Type B pancreatic cell (in vitro differentiated cells): ENCODE data around the gene ZBTB9. TPM values are rescaled to one million over a fixed set of nuclear protein-coding genes. Genes with fewer than 3 reads are reported as not detected.

ENCODE experiments used
- DNase-seq: peaks from one replicate; pipeline ENCODE4 v3.0.0; 2021; ENCODE audit warnings: mixed read lengths; ENCODE audit not compliant: unreplicated experiment; ENCODE audit errors: extremely low spot score
- H3K27ac Mint-ChIP-seq: 2 replicates; pipeline ENCODE4 v1.8.0; 2021; ENCODE audit warnings: mild to moderate bottlenecking, mixed read lengths
- H3K27me3 Mint-ChIP-seq: 2 replicates; pipeline ENCODE4 v1.8.0; 2021; ENCODE audit warnings: mixed read lengths
- H3K36me3 Mint-ChIP-seq: 2 replicates; pipeline ENCODE4 v1.8.0; 2021; ENCODE audit warnings: mixed read lengths
- H3K4me1 Mint-ChIP-seq: one replicate; pipeline ENCODE4 v1.8.0; 2021; ENCODE audit warnings: mixed read lengths; ENCODE audit not compliant: unreplicated experiment
- H3K4me3 Mint-ChIP-seq: 2 replicates; pipeline ENCODE4 v1.8.0; 2021; ENCODE audit warnings: mild to moderate bottlenecking, mixed read lengths
- H3K9me3 Mint-ChIP-seq: 2 replicates; pipeline ENCODE4 v1.8.0; 2021; ENCODE audit warnings: mixed read lengths
- long read RNA-seq: library from polyadenylated mRNA; unstranded; transcript quantifications from one replicate; pipeline ENCODE4 v2.0.0, GENCODE V29; 2020
- total RNA-seq: library from RNA; stranded (reverse); gene quantifications from 2 replicates; pipeline ENCODE4 v1.2.1, GENCODE V29; 2021; ENCODE audit warnings: low replicate concordance
- TF ChIP-seq, protein P1 (sequence below): fragments of 200-600 bp; sonication (generic); conservative IDR thresholded peaks from 2 replicates; pipeline ENCODE4 v1.5.0; 2021; ENCODE audit warnings: antibody characterized with exemption, mild to moderate bottlenecking

The ZBTB9 gene, protein sequence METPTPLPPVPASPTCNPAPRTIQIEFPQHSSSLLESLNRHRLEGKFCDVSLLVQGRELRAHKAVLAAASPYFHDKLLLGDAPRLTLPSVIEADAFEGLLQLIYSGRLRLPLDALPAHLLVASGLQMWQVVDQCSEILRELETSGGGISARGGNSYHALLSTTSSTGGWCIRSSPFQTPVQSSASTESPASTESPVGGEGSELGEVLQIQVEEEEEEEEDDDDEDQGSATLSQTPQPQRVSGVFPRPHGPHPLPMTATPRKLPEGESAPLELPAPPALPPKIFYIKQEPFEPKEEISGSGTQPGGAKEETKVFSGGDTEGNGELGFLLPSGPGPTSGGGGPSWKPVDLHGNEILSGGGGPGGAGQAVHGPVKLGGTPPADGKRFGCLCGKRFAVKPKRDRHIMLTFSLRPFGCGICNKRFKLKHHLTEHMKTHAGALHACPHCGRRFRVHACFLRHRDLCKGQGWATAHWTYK
- total RNA-seq, result 11.3 and 14.5 TPM in 2 replicates
- long read RNA-seq, partial matches to known transcripts, result 0 of 7 reads
- long read RNA-seq, other reads (novel, unspliced or antisense), result 3 of 7 reads

DNA sequence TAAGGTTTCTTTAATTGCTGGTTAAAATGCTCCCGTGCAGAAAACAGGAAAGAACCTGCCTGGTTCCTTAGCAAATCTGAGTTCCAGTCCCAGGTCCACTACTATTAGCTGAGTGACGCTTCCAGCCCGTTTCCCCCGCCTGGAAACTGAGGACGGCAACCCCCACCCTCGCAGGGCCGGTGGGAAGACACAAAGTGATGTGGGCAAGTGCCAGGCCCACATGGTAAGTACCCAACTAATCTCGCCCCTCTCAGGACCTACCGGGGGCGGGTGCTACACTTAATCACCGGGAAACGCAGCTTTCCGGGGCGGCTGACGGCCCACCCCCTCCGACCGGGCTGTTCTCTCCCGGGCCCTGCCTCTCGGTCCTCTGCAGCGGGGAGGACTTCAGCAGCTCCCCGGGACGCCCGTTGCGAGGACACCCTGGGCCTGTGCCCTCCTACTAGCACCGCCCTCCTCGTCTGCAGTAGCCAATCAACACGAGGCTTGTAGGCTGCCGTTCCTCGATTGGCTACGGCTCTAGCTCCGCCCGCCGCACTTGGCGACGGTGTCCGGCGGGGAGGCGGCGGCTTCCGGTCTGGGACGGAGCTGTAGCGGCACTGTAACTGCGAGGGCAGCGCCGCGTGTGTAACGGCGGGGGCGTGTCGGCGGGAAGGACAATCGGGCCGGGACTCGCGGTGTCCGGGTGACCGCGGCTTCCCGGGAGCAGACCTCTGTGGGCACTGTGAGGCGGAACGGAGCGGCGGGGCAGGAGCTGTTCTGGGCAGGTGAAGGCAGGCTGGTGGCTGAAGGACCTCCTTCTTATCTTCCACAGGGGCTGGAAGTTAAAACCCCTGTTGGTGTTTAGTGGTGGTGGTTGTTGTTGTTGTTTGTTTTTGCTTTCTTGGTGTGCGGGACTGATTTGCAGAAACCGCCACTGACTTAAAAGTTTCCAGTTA lies at the start of gene ZBTB9:
Gene ZBTB9 (plus strand): TSS at position 568 of the 938 bp plus-strand sequence. CDS start 525 bp downstream, outside the sequence.
- TF ChIP-seq, protein P1, sequence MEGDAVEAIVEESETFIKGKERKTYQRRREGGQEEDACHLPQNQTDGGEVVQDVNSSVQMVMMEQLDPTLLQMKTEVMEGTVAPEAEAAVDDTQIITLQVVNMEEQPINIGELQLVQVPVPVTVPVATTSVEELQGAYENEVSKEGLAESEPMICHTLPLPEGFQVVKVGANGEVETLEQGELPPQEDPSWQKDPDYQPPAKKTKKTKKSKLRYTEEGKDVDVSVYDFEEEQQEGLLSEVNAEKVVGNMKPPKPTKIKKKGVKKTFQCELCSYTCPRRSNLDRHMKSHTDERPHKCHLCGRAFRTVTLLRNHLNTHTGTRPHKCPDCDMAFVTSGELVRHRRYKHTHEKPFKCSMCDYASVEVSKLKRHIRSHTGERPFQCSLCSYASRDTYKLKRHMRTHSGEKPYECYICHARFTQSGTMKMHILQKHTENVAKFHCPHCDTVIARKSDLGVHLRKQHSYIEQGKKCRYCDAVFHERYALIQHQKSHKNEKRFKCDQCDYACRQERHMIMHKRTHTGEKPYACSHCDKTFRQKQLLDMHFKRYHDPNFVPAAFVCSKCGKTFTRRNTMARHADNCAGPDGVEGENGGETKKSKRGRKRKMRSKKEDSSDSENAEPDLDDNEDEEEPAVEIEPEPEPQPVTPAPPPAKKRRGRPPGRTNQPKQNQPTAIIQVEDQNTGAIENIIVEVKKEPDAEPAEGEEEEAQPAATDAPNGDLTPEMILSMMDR, result no peak
- H3K4me3 Mint-ChIP-seq, result peak within 1 kb of the TSS; percentile 90
- H3K9me3 Mint-ChIP-seq, result no peaks in the 10 kb centered on the region
- no peaks in the 10 kb centered on the region for H3K27me3 Mint-ChIP-seq
- H3K27ac Mint-ChIP-seq, result peak within 1 kb of the TSS; percentile 74
- peaks cover 12% of the 10 kb centered on the region for H3K36me3 Mint-ChIP-seq
- DNase-seq, result peak; percentile 92
- peaks cover 25% of the 10 kb centered on the region for H3K4me1 Mint-ChIP-seq

DNA sequence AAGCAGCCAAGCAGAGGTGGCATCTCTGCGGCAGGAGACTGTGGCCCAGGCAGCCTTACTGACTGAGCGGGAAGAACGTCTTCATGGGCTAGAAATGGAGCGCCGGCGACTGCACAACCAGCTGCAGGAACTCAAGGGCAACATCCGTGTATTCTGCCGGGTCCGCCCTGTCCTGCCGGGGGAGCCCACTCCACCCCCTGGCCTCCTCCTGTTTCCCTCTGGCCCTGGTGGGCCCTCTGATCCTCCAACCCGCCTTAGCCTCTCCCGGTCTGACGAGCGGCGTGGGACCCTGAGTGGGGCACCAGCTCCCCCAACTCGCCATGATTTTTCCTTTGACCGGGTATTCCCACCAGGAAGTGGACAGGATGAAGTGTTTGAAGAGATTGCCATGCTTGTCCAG lies 49.5 kb upstream of the ZBTB9 start:
- no peak for DNase-seq
- Mint-ChIP-seq H3K27ac (no peak overlapping the region), H3K9me3 (no peaks in the 10 kb centered on the region), H3K27me3 (no peaks in the 10 kb centered on the region), H3K36me3 (peaks cover 14% of the 10 kb centered on the region), H3K4me3 (no peak overlapping the region), H3K4me1 (peaks cover 2% of the 10 kb centered on the region)
- TF ChIP-seq, protein P1, result no peak

DNA sequence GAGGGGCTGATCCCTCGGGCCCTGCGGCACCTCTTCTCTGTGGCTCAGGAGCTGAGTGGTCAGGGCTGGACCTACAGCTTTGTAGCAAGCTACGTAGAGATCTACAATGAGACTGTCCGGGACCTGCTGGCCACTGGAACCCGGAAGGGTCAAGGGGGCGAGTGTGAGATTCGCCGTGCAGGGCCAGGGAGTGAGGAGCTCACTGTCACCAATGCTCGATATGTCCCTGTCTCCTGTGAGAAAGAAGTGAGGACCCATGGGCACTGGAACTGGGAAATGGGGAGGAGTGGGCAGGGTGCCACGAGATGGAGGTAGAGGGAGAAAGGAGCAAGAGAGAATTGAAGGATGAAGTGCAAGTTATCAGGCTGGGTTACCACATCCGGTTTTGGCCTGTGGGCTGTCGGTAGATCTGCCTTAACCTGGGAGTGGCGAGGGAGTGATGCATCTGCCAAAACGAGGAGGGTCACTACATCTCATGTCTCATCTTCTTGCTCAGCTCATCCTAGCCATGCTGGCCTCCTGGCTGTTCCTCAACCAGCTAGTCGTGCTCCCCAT lies 48.9 kb upstream of the ZBTB9 start:
- H3K27ac Mint-ChIP-seq, result no peak overlapping the region
- H3K27me3 Mint-ChIP-seq, result no peaks in the 10 kb centered on the region
- H3K36me3 Mint-ChIP-seq, result peaks cover 10% of the 10 kb centered on the region
- TF ChIP-seq, protein P1, result no peak
- no peak for DNase-seq
- peaks cover 4% of the 10 kb centered on the region for H3K4me1 Mint-ChIP-seq
- H3K9me3 Mint-ChIP-seq, result no peaks in the 10 kb centered on the region
- no peak overlapping the region for H3K4me3 Mint-ChIP-seq

DNA sequence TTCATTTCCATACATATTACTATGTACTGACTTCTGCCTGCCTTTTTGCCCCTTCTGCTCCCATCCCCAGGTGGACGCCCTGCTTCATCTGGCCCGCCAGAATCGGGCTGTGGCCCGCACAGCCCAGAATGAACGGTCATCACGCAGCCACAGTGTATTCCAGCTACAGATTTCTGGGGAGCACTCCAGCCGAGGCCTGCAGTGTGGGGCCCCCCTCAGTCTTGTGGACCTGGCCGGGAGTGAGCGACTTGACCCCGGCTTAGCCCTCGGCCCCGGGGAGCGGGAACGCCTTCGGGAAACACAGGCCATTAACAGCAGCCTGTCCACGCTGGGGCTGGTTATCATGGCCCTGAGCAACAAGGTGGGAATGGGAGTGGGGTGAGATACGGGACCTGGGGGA lies 48.2 kb upstream of the ZBTB9 start:
- H3K4me3 Mint-ChIP-seq, result no peak overlapping the region
- no peaks in the 10 kb centered on the region for H3K9me3 Mint-ChIP-seq
- H3K36me3 Mint-ChIP-seq, result peaks cover 10% of the 10 kb centered on the region
- H3K27ac Mint-ChIP-seq, result no peak overlapping the region
- TF ChIP-seq, protein P1, result no peak
- peaks cover 4% of the 10 kb centered on the region for H3K4me1 Mint-ChIP-seq
- DNase-seq, result no peak
- H3K27me3 Mint-ChIP-seq, result no peaks in the 10 kb centered on the region

DNA sequence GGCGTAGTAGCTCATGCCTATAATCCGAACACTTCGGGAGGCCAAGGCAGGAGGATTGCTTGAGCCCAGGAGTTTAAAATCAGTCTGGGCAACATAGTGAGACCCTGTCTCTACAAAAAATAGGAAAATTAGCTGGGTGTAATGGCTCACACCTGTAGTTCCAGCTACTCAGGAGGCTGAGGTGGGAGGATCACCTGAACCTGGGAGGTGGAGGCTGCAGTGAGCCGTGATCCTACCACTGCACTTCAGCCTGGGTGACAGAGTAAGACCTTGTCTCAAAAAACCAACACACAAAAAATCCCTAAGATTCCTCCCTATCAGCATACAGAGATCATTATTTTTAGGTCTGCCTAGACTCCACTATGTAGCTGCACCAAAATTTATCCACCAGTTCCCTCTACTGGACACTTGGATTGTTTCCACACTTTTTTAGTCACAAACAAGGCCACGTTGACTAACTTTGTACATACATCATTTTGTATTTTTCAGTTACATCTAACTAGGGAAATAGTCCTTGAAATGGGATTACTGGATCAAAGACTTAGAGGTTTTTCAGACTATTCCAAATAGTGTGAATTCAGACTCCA lies 47.2 kb upstream of the ZBTB9 start:
- H3K9me3 Mint-ChIP-seq, result no peaks in the 10 kb centered on the region
- peaks cover 10% of the 10 kb centered on the region for H3K4me1 Mint-ChIP-seq
- H3K27ac Mint-ChIP-seq, result peak overlapping the region; percentile 32
- no peak for DNase-seq
- H3K4me3 Mint-ChIP-seq, result no peak overlapping the region
- no peaks in the 10 kb centered on the region for H3K27me3 Mint-ChIP-seq
- peaks cover 10% of the 10 kb centered on the region for H3K36me3 Mint-ChIP-seq
- TF ChIP-seq, protein P1, result peak; percentile 51
